ENCODE data around the gene CDH2. TPM values are rescaled to one million over a fixed set of nuclear protein-coding genes. Genes with fewer than 3 reads are reported as not detected.

The CDH2 gene
- total RNA-seq, 1 donor from 2014 or later: 3.7 TPM

GRCh38 chr18:28115149-28115550 is 61.8 kb downstream of the CDH2 start:
- no peak for DNase-seq (ENCODE audit: extremely low spot score in 2 of 2)
- no peaks in the 10 kb centered on the region for H3K4me1 ChIP-seq
- H3K27me3 ChIP-seq: no peaks in the 10 kb centered on the region
- no peak overlapping the region for H3K27ac ChIP-seq
- intact Hi-C loops (cut with DNase I): no loop called here
- TF ChIP-seq POLR2AphosphoS5 (IDR thresholded peaks at IDR 0.05; ENCODE audit: insufficient read depth in 1 of 2, low read depth in 1 of 2) (no peak), CTCF (IDR thresholded peaks at IDR 0.05) (no peak)
- no peaks in the 10 kb centered on the region for H3K36me3 ChIP-seq
- H3K4me3 ChIP-seq: no peak overlapping the region
- no peaks in the 10 kb centered on the region for H3K9me3 ChIP-seq

- intact Hi-C loops (cut with DNase I): no loop called here
- Histone ChIP-seq H3K4me1 (no peaks in the 10 kb centered on the region), H3K4me3 (no peak overlapping the region), H3K27me3 (no peaks in the 10 kb centered on the region), H3K9me3 (no peaks in the 10 kb centered on the region), H3K27ac (no peak overlapping the region), H3K36me3 (no peaks in the 10 kb centered on the region)
- DNase-seq (ENCODE audit: extremely low spot score in 2 of 2): no peak
- no peak for TF ChIP-seq POLR2A (IDR thresholded peaks at IDR 0.05)
- TF ChIP-seq CTCF (IDR thresholded peaks at IDR 0.05): no peak
- TF ChIP-seq POLR2AphosphoS5 (IDR thresholded peaks at IDR 0.05; ENCODE audit: insufficient read depth in 1 of 2, low read depth in 1 of 2): no peak
Measured at GRCh38 chr18:28114472-28114871, 62.5 kb downstream of the CDH2 start.

- Histone ChIP-seq H3K36me3 (no peaks in the 10 kb centered on the region), H3K9me3 (no peaks in the 10 kb centered on the region), H3K4me3 (no peak overlapping the region), H3K4me1 (no peaks in the 10 kb centered on the region), H3K27me3 (no peaks in the 10 kb centered on the region), H3K27ac (no peak overlapping the region)
- intact Hi-C loops (cut with DNase I): no loop called here
- TF ChIP-seq POLR2AphosphoS5 (IDR thresholded peaks at IDR 0.05; ENCODE audit: insufficient read depth in 1 of 2, low read depth in 1 of 2): no peak
- DNase-seq (ENCODE audit: extremely low spot score in 2 of 2): no peak
Measured at GRCh38 chr18:28113271-28114029, 63.5 kb downstream of the CDH2 start.

GRCh38 chr18:28112056-28112470 is 64.9 kb downstream of the CDH2 start:
- DNase-seq (ENCODE audit: extremely low spot score in 2 of 2): no peak
- no peaks in the 10 kb centered on the region for H3K4me1 ChIP-seq
- intact Hi-C loops (cut with DNase I): no loop called here
- H3K36me3 ChIP-seq: no peaks in the 10 kb centered on the region
- H3K27me3 ChIP-seq: no peaks in the 10 kb centered on the region
- H3K27ac ChIP-seq: no peak overlapping the region
- TF ChIP-seq POLR2AphosphoS5 (IDR thresholded peaks at IDR 0.05; ENCODE audit: insufficient read depth in 1 of 2, low read depth in 1 of 2): no peak
- TF ChIP-seq CTCF (IDR thresholded peaks at IDR 0.05): no peak
- no peak for TF ChIP-seq POLR2A (IDR thresholded peaks at IDR 0.05)
- no peaks in the 10 kb centered on the region for H3K9me3 ChIP-seq
- no peak overlapping the region for H3K4me3 ChIP-seq

GRCh38 chr18:28110924-28111323 is 66.0 kb downstream of the CDH2 start:
- Histone ChIP-seq H3K9me3 (no peaks in the 10 kb centered on the region), H3K4me3 (no peak overlapping the region), H3K27ac (no peak overlapping the region), H3K27me3 (no peaks in the 10 kb centered on the region), H3K4me1 (no peaks in the 10 kb centered on the region), H3K36me3 (no peaks in the 10 kb centered on the region)
- intact Hi-C loops (cut with DNase I): no loop called here
- TF ChIP-seq POLR2AphosphoS5 (IDR thresholded peaks at IDR 0.05; ENCODE audit: insufficient read depth in 1 of 2, low read depth in 1 of 2) (no peak), CTCF (IDR thresholded peaks at IDR 0.05) (no peak), POLR2A (IDR thresholded peaks at IDR 0.05) (no peak)
- DNase-seq (ENCODE audit: extremely low spot score in 2 of 2): no peak
